ENCODE measurements around the gene TBC1D7. TPM values are rescaled to one million over a fixed set of nuclear protein-coding genes. Genes with fewer than 3 reads are reported as not detected.

TBC1D7 gene
- polyA plus RNA-seq, 1 donor from 2014 or later, result 67.9 TPM

DNA sequence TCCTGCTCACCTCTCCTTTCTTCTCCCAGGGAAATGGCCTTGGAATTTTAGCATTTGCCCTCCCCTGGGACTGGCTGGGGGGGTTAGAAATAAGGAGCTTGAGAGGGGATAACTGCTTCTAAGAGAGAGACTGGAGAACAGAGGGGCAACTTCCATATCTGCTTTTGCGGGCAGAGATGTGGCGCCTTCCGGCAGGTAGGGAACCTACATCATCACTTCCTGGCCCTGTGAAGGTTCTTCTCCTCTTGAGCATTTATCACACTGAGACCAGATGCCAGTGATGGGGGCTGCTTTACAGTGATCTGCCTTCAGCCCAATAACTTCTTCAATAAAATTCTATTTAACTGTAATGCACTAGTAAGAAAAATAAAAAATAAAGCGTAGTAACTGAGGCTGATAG lies 48.1 kb downstream of the TBC1D7 start:
- H3K27me3 ChIP-seq (ENCODE audit: insufficient read depth, low read depth, low read length), result no peaks in the 10 kb centered on the region
- no peaks in the 10 kb centered on the region for H3K79me2 ChIP-seq (replicated peaks; ENCODE audit: insufficient read depth, low read length)
- H3K9me2 ChIP-seq (ENCODE audit: insufficient read depth, low read length), result no peaks in the 10 kb centered on the region
- no peaks in the 10 kb centered on the region for H3K9me3 ChIP-seq (ENCODE audit: low read length)
- H4K20me1 ChIP-seq (ENCODE audit: insufficient read depth), result no peaks in the 10 kb centered on the region
- TF ChIP-seq SMC3 (conservative IDR thresholded peaks at IDR 0.05; ENCODE audit: poor library complexity) (no peak), EP300 (conservative IDR thresholded peaks at IDR 0.05; ENCODE audit: poor library complexity, severe bottlenecking) (no peak), EZH2 (IDR thresholded peaks at IDR 0.05; ENCODE audit: borderline replicate concordance, insufficient read depth, low read length, poor library complexity, severe bottlenecking) (no peak), TAF1 (IDR thresholded peaks at IDR 0.05; ENCODE audit: low read depth) (no peak), MXI1 (conservative IDR thresholded peaks at IDR 0.05; ENCODE audit: poor library complexity, severe bottlenecking) (no peak)
- TF ChIP-seq, protein P1, sequence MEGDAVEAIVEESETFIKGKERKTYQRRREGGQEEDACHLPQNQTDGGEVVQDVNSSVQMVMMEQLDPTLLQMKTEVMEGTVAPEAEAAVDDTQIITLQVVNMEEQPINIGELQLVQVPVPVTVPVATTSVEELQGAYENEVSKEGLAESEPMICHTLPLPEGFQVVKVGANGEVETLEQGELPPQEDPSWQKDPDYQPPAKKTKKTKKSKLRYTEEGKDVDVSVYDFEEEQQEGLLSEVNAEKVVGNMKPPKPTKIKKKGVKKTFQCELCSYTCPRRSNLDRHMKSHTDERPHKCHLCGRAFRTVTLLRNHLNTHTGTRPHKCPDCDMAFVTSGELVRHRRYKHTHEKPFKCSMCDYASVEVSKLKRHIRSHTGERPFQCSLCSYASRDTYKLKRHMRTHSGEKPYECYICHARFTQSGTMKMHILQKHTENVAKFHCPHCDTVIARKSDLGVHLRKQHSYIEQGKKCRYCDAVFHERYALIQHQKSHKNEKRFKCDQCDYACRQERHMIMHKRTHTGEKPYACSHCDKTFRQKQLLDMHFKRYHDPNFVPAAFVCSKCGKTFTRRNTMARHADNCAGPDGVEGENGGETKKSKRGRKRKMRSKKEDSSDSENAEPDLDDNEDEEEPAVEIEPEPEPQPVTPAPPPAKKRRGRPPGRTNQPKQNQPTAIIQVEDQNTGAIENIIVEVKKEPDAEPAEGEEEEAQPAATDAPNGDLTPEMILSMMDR (IDR thresholded peaks at IDR 0.05; ENCODE audit: poor library complexity, severe bottlenecking), result no peak
- no peak overlapping the region for H3K9ac ChIP-seq (ENCODE audit: low read length)
- no peak overlapping the region for H3K4me2 ChIP-seq (ENCODE audit: low read length)
- H3F3A ChIP-seq (ENCODE audit: insufficient read depth, low read length, poor library complexity, severe bottlenecking), result no peaks in the 10 kb centered on the region
- no peaks in the 10 kb centered on the region for H3K36me3 ChIP-seq (ENCODE audit: insufficient read depth, low read length)
- no peak overlapping the region for H3K27ac ChIP-seq (ENCODE audit: low read length)
- no peak overlapping the region for H3K4me3 ChIP-seq (ENCODE audit: low read length)
- no peak overlapping the region for H2AFZ ChIP-seq (ENCODE audit: low read depth, low read length)

DNA sequence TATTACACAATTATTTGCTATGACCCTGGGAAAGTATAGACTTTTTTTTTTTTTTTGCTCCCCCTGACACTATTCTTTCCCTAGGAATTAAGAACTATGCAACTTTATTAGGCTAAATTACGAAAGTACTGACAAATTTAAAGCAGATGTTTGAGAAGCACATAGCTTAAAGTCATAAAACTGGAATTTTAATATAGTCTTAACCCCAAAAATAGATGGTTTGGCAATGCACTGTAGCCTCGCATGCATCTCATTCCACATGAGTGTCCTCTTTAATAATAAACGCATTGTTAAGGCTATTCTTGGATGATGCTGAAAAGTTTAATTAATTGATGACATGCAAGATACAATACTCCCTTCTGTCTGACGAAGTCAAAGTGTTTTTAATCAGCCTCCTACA lies 49.3 kb downstream of the TBC1D7 start:
- H3K36me3 ChIP-seq (ENCODE audit: insufficient read depth, low read length), result no peaks in the 10 kb centered on the region
- H3K9me2 ChIP-seq (ENCODE audit: insufficient read depth, low read length), result no peaks in the 10 kb centered on the region
- H3K4me3 ChIP-seq (ENCODE audit: low read length), result no peak overlapping the region
- H3K9ac ChIP-seq (ENCODE audit: low read length), result no peak overlapping the region
- no peak overlapping the region for H3K4me2 ChIP-seq (ENCODE audit: low read length)
- H3K27me3 ChIP-seq (ENCODE audit: insufficient read depth, low read depth, low read length), result no peaks in the 10 kb centered on the region
- no peak overlapping the region for H3K27ac ChIP-seq (ENCODE audit: low read length)
- TF ChIP-seq TAF1 (IDR thresholded peaks at IDR 0.05; ENCODE audit: low read depth) (no peak), RAD21 (conservative IDR thresholded peaks at IDR 0.05) (no peak), POLR2AphosphoS5 (IDR thresholded peaks at IDR 0.05) (no peak), MXI1 (conservative IDR thresholded peaks at IDR 0.05; ENCODE audit: poor library complexity, severe bottlenecking) (no peak), REST (IDR thresholded peaks at IDR 0.05; ENCODE audit: borderline replicate concordance) (no peak)
- H2AFZ ChIP-seq (ENCODE audit: low read depth, low read length), result no peak overlapping the region
- H3K9me3 ChIP-seq (ENCODE audit: low read length), result no peaks in the 10 kb centered on the region
- H3K79me2 ChIP-seq (replicated peaks; ENCODE audit: insufficient read depth, low read length), result no peaks in the 10 kb centered on the region
- H4K20me1 ChIP-seq (ENCODE audit: insufficient read depth), result no peaks in the 10 kb centered on the region
- no peaks in the 10 kb centered on the region for H3F3A ChIP-seq (ENCODE audit: insufficient read depth, low read length, poor library complexity, severe bottlenecking)

DNA sequence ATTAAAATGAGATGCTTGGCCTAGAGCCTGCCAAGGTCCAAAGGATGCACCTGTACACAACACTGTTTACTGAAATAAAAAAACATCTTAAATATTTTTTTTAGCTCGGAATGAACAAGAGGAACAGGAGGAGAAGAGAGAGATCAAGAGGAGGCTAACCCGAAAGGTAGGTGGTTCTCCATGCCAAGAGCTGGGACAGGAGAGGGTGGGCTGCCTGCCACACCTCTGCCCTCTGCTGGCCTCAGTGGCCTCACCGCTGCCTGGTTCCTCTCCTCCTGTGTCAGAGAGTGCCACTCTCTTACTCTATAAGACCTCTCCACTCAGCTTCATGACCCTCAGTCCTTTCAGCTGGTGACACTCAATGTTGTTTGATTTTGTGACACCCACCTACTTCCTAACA lies 50.2 kb downstream of the TBC1D7 start:
- no peaks in the 10 kb centered on the region for H4K20me1 ChIP-seq (ENCODE audit: insufficient read depth)
- no peaks in the 10 kb centered on the region for H3F3A ChIP-seq (ENCODE audit: insufficient read depth, low read length, poor library complexity, severe bottlenecking)
- H3K4me3 ChIP-seq (ENCODE audit: low read length), result no peak overlapping the region
- H3K79me2 ChIP-seq (replicated peaks; ENCODE audit: insufficient read depth, low read length), result no peaks in the 10 kb centered on the region
- no peaks in the 10 kb centered on the region for H3K27me3 ChIP-seq (ENCODE audit: insufficient read depth, low read depth, low read length)
- no peaks in the 10 kb centered on the region for H3K36me3 ChIP-seq (ENCODE audit: insufficient read depth, low read length)
- no peak overlapping the region for H2AFZ ChIP-seq (ENCODE audit: low read depth, low read length)
- H3K9me3 ChIP-seq (ENCODE audit: low read length), result no peaks in the 10 kb centered on the region
- TF ChIP-seq, protein P1 (IDR thresholded peaks at IDR 0.05; ENCODE audit: poor library complexity, severe bottlenecking), result no peak
- TF ChIP-seq EZH2 (IDR thresholded peaks at IDR 0.05; ENCODE audit: borderline replicate concordance, insufficient read depth, low read length, poor library complexity, severe bottlenecking) (no peak), SMC3 (conservative IDR thresholded peaks at IDR 0.05; ENCODE audit: poor library complexity) (no peak), REST (IDR thresholded peaks at IDR 0.05; ENCODE audit: borderline replicate concordance) (no peak), RAD21 (conservative IDR thresholded peaks at IDR 0.05) (no peak), TAF1 (IDR thresholded peaks at IDR 0.05; ENCODE audit: low read depth) (no peak), POLR2AphosphoS5 (IDR thresholded peaks at IDR 0.05) (no peak), MXI1 (conservative IDR thresholded peaks at IDR 0.05; ENCODE audit: poor library complexity, severe bottlenecking) (no peak), EP300 (conservative IDR thresholded peaks at IDR 0.05; ENCODE audit: poor library complexity, severe bottlenecking) (no peak)
- H3K4me2 ChIP-seq (ENCODE audit: low read length), result no peak overlapping the region
- no peaks in the 10 kb centered on the region for H3K9me2 ChIP-seq (ENCODE audit: insufficient read depth, low read length)
- no peak overlapping the region for H3K27ac ChIP-seq (ENCODE audit: low read length)
- no peak overlapping the region for H3K9ac ChIP-seq (ENCODE audit: low read length)
